ENCODE results near the gene RNF213.
A peak's percentile ranks its signal among the peaks of the same experiment; 100 is the strongest.

RNF213 gene

DNA sequence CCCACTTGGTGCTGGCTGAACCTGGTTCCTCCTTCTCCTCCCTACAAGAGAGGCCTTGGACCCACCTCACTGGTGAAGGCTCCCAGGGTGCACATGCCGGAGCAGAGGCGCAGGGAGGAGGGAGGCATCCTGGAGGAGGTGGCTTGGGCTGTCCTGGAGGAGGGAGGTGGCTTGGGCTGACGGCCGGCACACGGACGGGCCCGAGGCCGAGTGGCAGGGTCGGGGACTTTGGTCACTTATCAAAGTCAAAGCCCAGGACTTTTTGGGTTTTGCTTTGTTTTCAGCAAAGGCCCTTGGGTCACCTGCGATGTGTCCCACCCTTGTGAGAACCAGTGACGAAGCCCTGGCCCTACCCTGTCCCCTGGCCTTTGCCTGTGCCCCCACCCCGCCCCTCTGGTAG, 182.8 kb downstream of the RNF213 start:
- 39% methylated on average over 12 of the region's 12 CpGs for WGBS

GRCh38 chr17:80443916-80444643, 183.4 kb downstream of the RNF213 start:
- Histone ChIP-seq H3K79me1 (replicated peaks; ENCODE audit: low read length, poor library complexity, severe bottlenecking) (no peaks in the 10 kb centered on the region), H3K36me3 (ENCODE audit: control insufficient read depth in 1 of 2, insufficient read depth in 2 of 2, low read depth in 1 of 2, low read length in 2 of 2) (no peaks in the 10 kb centered on the region), H3K27me3 (ENCODE audit: control insufficient read depth in 1 of 2, insufficient read depth in 1 of 2, low read length in 2 of 2) (peaks cover 22 to 48% of the 10 kb centered on the region in 2 experiments), H3K4ac (ENCODE audit: low read depth in 1 of 2, low read length in 2 of 2) (no peak overlapping the region), H3K4me3 (ENCODE audit: insufficient read depth in 1 of 2, low read depth in 1 of 2, low read length in 2 of 2) (no peak overlapping the region), H2BK12ac (ENCODE audit: low read length in 2 of 2) (no peak overlapping the region), H3K9ac (ENCODE audit: low read length) (no peak overlapping the region), H3K27ac (ENCODE audit: low read length, poor library complexity, severe bottlenecking) (no peak overlapping the region), H2AK5ac (ENCODE audit: low read length, severe bottlenecking) (no peak overlapping the region), H4K91ac (ENCODE audit: low read length) (peak overlapping the region; percentile 18), H3K4me2 (ENCODE audit: low read length, poor library complexity, severe bottlenecking) (no peak overlapping the region), H3K23ac (ENCODE audit: low read length in 2 of 2) (peak overlapping the region in 1 of 2 experiments; percentile 14), H2AFZ (ENCODE audit: low read depth, low read length) (no peak overlapping the region), H3K14ac (ENCODE audit: low read length in 2 of 2) (no peak overlapping the region), H2BK5ac (ENCODE audit: low read depth, low read length, poor library complexity, severe bottlenecking) (no peak overlapping the region), H2BK120ac (ENCODE audit: low read depth, low read length) (no peak overlapping the region), H4K8ac (ENCODE audit: low read length) (no peak overlapping the region), H3K4me1 (ENCODE audit: control insufficient read depth, insufficient read depth, low read depth, low read length) (peaks cover 9% of the 10 kb centered on the region), H3K9me3 (ENCODE audit: control insufficient read depth, low read length) (no peaks in the 10 kb centered on the region), H3K18ac (ENCODE audit: low read depth in 1 of 2, low read length in 2 of 2) (no peak overlapping the region), H2BK15ac (ENCODE audit: low read depth, poor library complexity, severe bottlenecking) (no peak overlapping the region)
- no peak for DNase-seq
- WGBS: 14% methylated on average over 28 of the region's 31 CpGs

More for the DNA sequence above, 182.8 kb downstream of the RNF213 start:
- peaks cover 22 to 48% of the 10 kb centered on the region in 2 experiments for H3K27me3 ChIP-seq (ENCODE audit: control insufficient read depth in 1 of 2, insufficient read depth in 1 of 2, low read length in 2 of 2)
- no peak overlapping the region for H3K9ac ChIP-seq (ENCODE audit: low read length)
- no peak overlapping the region for H3K4ac ChIP-seq (ENCODE audit: low read depth in 1 of 2, low read length in 2 of 2)
- H2BK15ac ChIP-seq (ENCODE audit: low read depth, poor library complexity, severe bottlenecking): no peak overlapping the region
- H3K14ac ChIP-seq (ENCODE audit: low read length in 2 of 2): no peak overlapping the region
- H2BK120ac ChIP-seq (ENCODE audit: low read depth, low read length): no peak overlapping the region
- no peak for DNase-seq
- no peak overlapping the region for H2AK5ac ChIP-seq (ENCODE audit: low read length, severe bottlenecking)
- H3K4me3 ChIP-seq (ENCODE audit: insufficient read depth in 1 of 2, low read depth in 1 of 2, low read length in 2 of 2): no peak overlapping the region
- no peak overlapping the region for H2BK5ac ChIP-seq (ENCODE audit: low read depth, low read length, poor library complexity, severe bottlenecking)
- no peak overlapping the region for H4K91ac ChIP-seq (ENCODE audit: low read length)
- no peaks in the 10 kb centered on the region for H3K36me3 ChIP-seq (ENCODE audit: control insufficient read depth in 1 of 2, insufficient read depth in 2 of 2, low read depth in 1 of 2, low read length in 2 of 2)
- H3K4me1 ChIP-seq (ENCODE audit: control insufficient read depth, insufficient read depth, low read depth, low read length): peaks cover 9% of the 10 kb centered on the region
- no peak overlapping the region for H2AFZ ChIP-seq (ENCODE audit: low read depth, low read length)
- no peak overlapping the region for H2BK12ac ChIP-seq (ENCODE audit: low read length in 2 of 2)
- no peak overlapping the region for H3K4me2 ChIP-seq (ENCODE audit: low read length, poor library complexity, severe bottlenecking)
- H3K79me1 ChIP-seq (replicated peaks; ENCODE audit: low read length, poor library complexity, severe bottlenecking): no peaks in the 10 kb centered on the region
- H3K23ac ChIP-seq (ENCODE audit: low read length in 2 of 2): no peak overlapping the region
- H4K8ac ChIP-seq (ENCODE audit: low read length): no peak overlapping the region
- no peak overlapping the region for H3K27ac ChIP-seq (ENCODE audit: low read length, poor library complexity, severe bottlenecking)
- no peak overlapping the region for H3K18ac ChIP-seq (ENCODE audit: low read depth in 1 of 2, low read length in 2 of 2)
- H3K9me3 ChIP-seq (ENCODE audit: control insufficient read depth, low read length): no peaks in the 10 kb centered on the region

- no peak overlapping the region for H3K27ac ChIP-seq (ENCODE audit: low read length, poor library complexity, severe bottlenecking)
- H2BK120ac ChIP-seq (ENCODE audit: low read depth, low read length): no peak overlapping the region
- no peaks in the 10 kb centered on the region for H3K9me3 ChIP-seq (ENCODE audit: control insufficient read depth, low read length)
- no peak overlapping the region for H3K18ac ChIP-seq (ENCODE audit: low read depth in 1 of 2, low read length in 2 of 2)
- WGBS: 77% methylated on average over 2 of the region's 6 CpGs
- H3K4ac ChIP-seq (ENCODE audit: low read depth in 1 of 2, low read length in 2 of 2): no peak overlapping the region
- no peak overlapping the region for H2BK5ac ChIP-seq (ENCODE audit: low read depth, low read length, poor library complexity, severe bottlenecking)
- H3K9ac ChIP-seq (ENCODE audit: low read length): no peak overlapping the region
- H3K79me1 ChIP-seq (replicated peaks; ENCODE audit: low read length, poor library complexity, severe bottlenecking): no peaks in the 10 kb centered on the region
- DNase-seq: no peak
- H3K4me1 ChIP-seq (ENCODE audit: control insufficient read depth, insufficient read depth, low read depth, low read length): peaks cover 9% of the 10 kb centered on the region
- H2BK12ac ChIP-seq (ENCODE audit: low read length in 2 of 2): no peak overlapping the region
- peak overlapping the region; percentile 2 for H2BK15ac ChIP-seq (ENCODE audit: low read depth, poor library complexity, severe bottlenecking)
- H4K91ac ChIP-seq (ENCODE audit: low read length): no peak overlapping the region
- no peaks in the 10 kb centered on the region for H3K36me3 ChIP-seq (ENCODE audit: control insufficient read depth in 1 of 2, insufficient read depth in 2 of 2, low read depth in 1 of 2, low read length in 2 of 2)
- no peak overlapping the region for H3K4me3 ChIP-seq (ENCODE audit: insufficient read depth in 1 of 2, low read depth in 1 of 2, low read length in 2 of 2)
- no peak overlapping the region for H2AK5ac ChIP-seq (ENCODE audit: low read length, severe bottlenecking)
- H3K27me3 ChIP-seq (ENCODE audit: control insufficient read depth in 1 of 2, insufficient read depth in 1 of 2, low read length in 2 of 2): peaks cover 19 to 48% of the 10 kb centered on the region in 2 experiments
- no peak overlapping the region for H2AFZ ChIP-seq (ENCODE audit: low read depth, low read length)
- no peak overlapping the region for H4K8ac ChIP-seq (ENCODE audit: low read length)
- H3K4me2 ChIP-seq (ENCODE audit: low read length, poor library complexity, severe bottlenecking): no peak overlapping the region
- H3K23ac ChIP-seq (ENCODE audit: low read length in 2 of 2): no peak overlapping the region
- no peak overlapping the region for H3K14ac ChIP-seq (ENCODE audit: low read length in 2 of 2)
These were observed 184.0 kb downstream of the RNF213 start for GRCh38 chr17:80444644-80444979.

DNA sequence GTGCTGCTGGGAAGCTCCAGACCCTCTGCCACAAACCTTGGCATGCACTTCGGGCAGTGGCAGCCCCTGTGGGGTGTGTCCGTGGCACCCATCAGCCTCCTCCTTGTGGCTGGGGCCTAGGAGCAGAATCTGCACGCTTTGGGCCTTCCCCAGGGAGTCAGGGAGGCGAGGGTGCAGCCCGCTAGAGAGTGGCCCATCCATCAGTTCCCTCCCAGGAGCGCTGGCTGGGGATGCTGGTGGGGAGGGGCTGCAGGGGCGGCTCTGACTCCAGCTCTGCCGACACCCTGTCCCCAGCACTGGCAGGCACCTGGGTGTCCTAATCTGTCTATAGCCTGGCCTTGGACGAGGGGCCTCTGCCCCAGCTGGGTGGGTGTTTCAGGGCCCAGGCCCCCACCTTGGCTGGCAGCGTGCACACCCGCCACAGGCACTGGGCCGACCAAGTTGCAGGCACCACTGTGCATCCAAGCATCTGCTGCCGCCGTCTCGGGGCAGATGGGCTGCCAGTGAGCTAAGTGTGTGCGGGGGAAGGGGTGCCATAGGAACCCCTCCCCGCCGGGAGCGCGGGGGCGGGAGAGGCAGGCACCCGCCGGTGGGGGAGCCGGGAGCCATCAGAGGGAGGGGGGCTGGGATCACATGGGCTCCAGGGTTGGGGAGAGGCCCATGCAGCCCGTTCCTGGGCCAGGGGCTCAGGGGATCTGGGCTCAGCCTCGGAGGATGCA, 184.5 kb downstream of the RNF213 start:
- Histone ChIP-seq H3K4me2 (ENCODE audit: low read length, poor library complexity, severe bottlenecking) (no peak overlapping the region), H4K91ac (ENCODE audit: low read length) (no peak overlapping the region), H2BK12ac (ENCODE audit: low read length in 2 of 2) (peak overlapping the region in 1 of 2 experiments; percentile 33), H3K14ac (ENCODE audit: low read length in 2 of 2) (no peak overlapping the region), H3K23ac (ENCODE audit: low read length in 2 of 2) (no peak overlapping the region), H3K79me1 (replicated peaks; ENCODE audit: low read length, poor library complexity, severe bottlenecking) (no peaks in the 10 kb centered on the region), H2BK5ac (ENCODE audit: low read depth, low read length, poor library complexity, severe bottlenecking) (no peak overlapping the region), H2BK120ac (ENCODE audit: low read depth, low read length) (no peak overlapping the region), H3K9ac (ENCODE audit: low read length) (no peak overlapping the region), H3K4ac (ENCODE audit: low read depth in 1 of 2, low read length in 2 of 2) (no peak overlapping the region), H3K27ac (ENCODE audit: low read length, poor library complexity, severe bottlenecking) (no peak overlapping the region), H3K18ac (ENCODE audit: low read depth in 1 of 2, low read length in 2 of 2) (no peak overlapping the region), H3K4me1 (ENCODE audit: control insufficient read depth, insufficient read depth, low read depth, low read length) (peaks cover 12% of the 10 kb centered on the region), H4K8ac (ENCODE audit: low read length) (no peak overlapping the region), H3K27me3 (ENCODE audit: control insufficient read depth in 1 of 2, insufficient read depth in 1 of 2, low read length in 2 of 2) (peaks cover 17 to 48% of the 10 kb centered on the region in 2 experiments), H3K9me3 (ENCODE audit: control insufficient read depth, low read length) (no peaks in the 10 kb centered on the region), H2AFZ (ENCODE audit: low read depth, low read length) (no peak overlapping the region), H2AK5ac (ENCODE audit: low read length, severe bottlenecking) (no peak overlapping the region), H3K4me3 (ENCODE audit: insufficient read depth in 1 of 2, low read depth in 1 of 2, low read length in 2 of 2) (no peak overlapping the region), H3K36me3 (ENCODE audit: control insufficient read depth in 1 of 2, insufficient read depth in 2 of 2, low read depth in 1 of 2, low read length in 2 of 2) (no peaks in the 10 kb centered on the region), H2BK15ac (ENCODE audit: low read depth, poor library complexity, severe bottlenecking) (peak overlapping the region; percentile 2)
- no peak for DNase-seq
- 67% methylated on average over 26 of the region's 26 CpGs for WGBS
